ENCODE measurements around the gene HIVEP3.

- no peak for TF ChIP-seq CTCF (IDR thresholded peaks at IDR 0.05; ENCODE audit: low read length)
- no peak for TF ChIP-seq EZH2 (IDR thresholded peaks at IDR 0.05; ENCODE audit: borderline replicate concordance, low read length)
Observed at GRCh38 chr1:41719590-41719989, 199.1 kb downstream of the HIVEP3 start.

Measured in OCI-LY1 (cell line).